ENCODE results near the gene NXNL1.

The NXNL1 gene

GRCh38 chr19:17488593-17489391 lies 28.1 kb upstream of the NXNL1 start:
- Histone ChIP-seq H3K14ac (ENCODE audit: low read length) (no peak overlapping the region), H2BK120ac (ENCODE audit: insufficient read depth, low read length, poor library complexity) (no peak overlapping the region), H2BK12ac (ENCODE audit: low read length) (no peak overlapping the region), H3K79me2 (ENCODE audit: control insufficient read depth, insufficient read depth, low read length, poor library complexity) (no peaks in the 10 kb centered on the region), H2AK5ac (ENCODE audit: low read length) (no peak overlapping the region), H3K23ac (ENCODE audit: low read length) (no peak overlapping the region), H2BK5ac (ENCODE audit: low read depth, low read length, poor library complexity) (no peak overlapping the region), H3K4me1 (ENCODE audit: control insufficient read depth in 1 of 2, insufficient read depth in 2 of 2, low read length in 2 of 2) (peaks cover 10 to 11% of the 10 kb centered on the region in 2 experiments), H3K27ac (ENCODE audit: low read depth, low read length) (no peak overlapping the region), H3K4ac (ENCODE audit: low read depth, low read length) (no peak overlapping the region), H3K18ac (ENCODE audit: low read length) (no peak overlapping the region), H4K8ac (ENCODE audit: low read depth, low read length) (no peak overlapping the region), H3K9me3 (ENCODE audit: insufficient read depth, low read depth, low read length) (peaks cover 2% of the 10 kb centered on the region), H3K27me3 (ENCODE audit: insufficient read depth, low read length) (no peaks in the 10 kb centered on the region), H3K4me2 (ENCODE audit: low read length) (peak overlapping the region; percentile 55), H3K36me3 (ENCODE audit: control insufficient read depth in 1 of 2, insufficient read depth in 2 of 2, low read length in 2 of 2) (no peaks in the 10 kb centered on the region), H4K91ac (ENCODE audit: low read depth, low read length) (no peak overlapping the region), H3K9ac (ENCODE audit: low read length) (peak overlapping the region; percentile 24), H3K79me1 (ENCODE audit: low read length) (no peaks in the 10 kb centered on the region), H4K12ac (ENCODE audit: low read depth, low read length) (no peak overlapping the region), H2AFZ (ENCODE audit: insufficient read depth, low read length, poor library complexity) (peak overlapping the region; percentile 38), H3K4me3 (ENCODE audit: low read depth, low read length) (no peak overlapping the region)
- DNase-seq: peak; percentile 89 to 91
- whole genome bisulfite sequencing (ENCODE audit: extremely low coverage, insufficient coverage, insufficient read length): no CpG with 5 or more reads among the region's 31 CpGs

DNA sequence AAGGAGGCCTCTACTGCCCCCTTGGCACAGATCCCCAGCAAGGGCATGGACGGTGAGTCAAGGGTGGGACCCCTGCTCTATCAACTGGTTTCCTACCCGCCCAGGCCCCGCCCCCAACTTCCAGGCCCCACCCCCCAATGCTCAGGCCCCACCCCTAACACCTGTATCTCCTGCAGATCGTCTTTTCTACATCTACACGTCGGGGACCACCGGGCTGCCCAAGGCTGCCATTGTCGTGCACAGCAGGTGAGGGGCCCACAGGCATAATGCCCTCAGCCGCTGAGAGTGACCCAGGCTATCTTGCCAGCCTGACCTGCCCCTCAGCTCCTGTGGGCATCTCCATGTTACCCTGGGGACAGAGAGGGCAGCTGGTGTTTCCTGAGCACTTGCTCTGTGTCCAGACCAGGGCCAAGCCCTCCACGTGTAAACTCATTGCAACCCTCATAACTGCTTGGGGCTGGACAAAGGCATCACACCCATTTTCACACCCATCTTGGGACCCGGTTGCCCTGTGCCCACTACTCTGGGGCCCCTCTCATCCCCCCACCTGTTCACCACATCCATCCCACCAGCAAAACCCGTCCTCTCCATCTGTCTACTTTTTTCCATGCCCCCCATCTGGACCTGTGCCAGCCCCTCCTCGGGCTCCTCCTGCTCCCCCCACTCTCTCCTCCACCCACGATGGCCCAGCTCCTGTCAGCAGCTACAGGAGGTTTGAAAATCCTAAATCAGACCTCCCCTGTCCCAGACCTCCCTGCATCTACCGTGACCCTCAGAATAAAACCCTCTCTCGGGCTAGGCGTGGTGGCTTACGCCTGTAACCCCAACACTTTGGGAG lies 26.8 kb upstream of the NXNL1 start:
- Histone ChIP-seq H3K27me3 (ENCODE audit: insufficient read depth, low read length) (no peaks in the 10 kb centered on the region), H3K9ac (ENCODE audit: low read length) (no peak overlapping the region), H2BK12ac (ENCODE audit: low read length) (no peak overlapping the region), H3K27ac (ENCODE audit: low read depth, low read length) (no peak overlapping the region), H3K4me1 (ENCODE audit: control insufficient read depth in 1 of 2, insufficient read depth in 2 of 2, low read length in 2 of 2) (peaks cover 10 to 11% of the 10 kb centered on the region in 2 experiments), H4K8ac (ENCODE audit: low read depth, low read length) (no peak overlapping the region), H3K79me1 (ENCODE audit: low read length) (no peaks in the 10 kb centered on the region), H3K79me2 (ENCODE audit: control insufficient read depth, insufficient read depth, low read length, poor library complexity) (no peaks in the 10 kb centered on the region), H3K9me3 (ENCODE audit: insufficient read depth, low read depth, low read length) (peaks cover 2% of the 10 kb centered on the region), H3K4me2 (ENCODE audit: low read length) (no peak overlapping the region), H2BK5ac (ENCODE audit: low read depth, low read length, poor library complexity) (no peak overlapping the region), H2AFZ (ENCODE audit: insufficient read depth, low read length, poor library complexity) (no peak overlapping the region), H3K36me3 (ENCODE audit: control insufficient read depth in 1 of 2, insufficient read depth in 2 of 2, low read length in 2 of 2) (no peaks in the 10 kb centered on the region), H3K14ac (ENCODE audit: low read length) (no peak overlapping the region), H3K4ac (ENCODE audit: low read depth, low read length) (no peak overlapping the region), H4K91ac (ENCODE audit: low read depth, low read length) (no peak overlapping the region), H4K12ac (ENCODE audit: low read depth, low read length) (no peak overlapping the region), H3K23ac (ENCODE audit: low read length) (no peak overlapping the region), H2AK5ac (ENCODE audit: low read length) (no peak overlapping the region), H2BK120ac (ENCODE audit: insufficient read depth, low read length, poor library complexity) (no peak overlapping the region), H3K4me3 (ENCODE audit: low read depth, low read length) (no peak overlapping the region), H3K18ac (ENCODE audit: low read length) (no peak overlapping the region)
- DNase-seq: no peak
- WGBS (ENCODE audit: extremely low coverage, insufficient coverage, insufficient read length): no CpG with 5 or more reads among the region's 18 CpGs

- H4K12ac ChIP-seq (ENCODE audit: low read depth, low read length): no peak overlapping the region
- H3K79me2 ChIP-seq (ENCODE audit: control insufficient read depth, insufficient read depth, low read length, poor library complexity): no peaks in the 10 kb centered on the region
- no peak overlapping the region for H3K23ac ChIP-seq (ENCODE audit: low read length)
- no peak overlapping the region for H3K14ac ChIP-seq (ENCODE audit: low read length)
- no peak overlapping the region for H3K4me3 ChIP-seq (ENCODE audit: low read depth, low read length)
- no peak overlapping the region for H3K18ac ChIP-seq (ENCODE audit: low read length)
- H3K27me3 ChIP-seq (ENCODE audit: insufficient read depth, low read length): no peaks in the 10 kb centered on the region
- H3K27ac ChIP-seq (ENCODE audit: low read depth, low read length): no peak overlapping the region
- DNase-seq: no peak
- H3K79me1 ChIP-seq (ENCODE audit: low read length): no peaks in the 10 kb centered on the region
- H4K91ac ChIP-seq (ENCODE audit: low read depth, low read length): no peak overlapping the region
- H2BK120ac ChIP-seq (ENCODE audit: insufficient read depth, low read length, poor library complexity): no peak overlapping the region
- H3K4ac ChIP-seq (ENCODE audit: low read depth, low read length): no peak overlapping the region
- H2BK12ac ChIP-seq (ENCODE audit: low read length): no peak overlapping the region
- no peaks in the 10 kb centered on the region for H3K36me3 ChIP-seq (ENCODE audit: control insufficient read depth in 1 of 2, insufficient read depth in 2 of 2, low read length in 2 of 2)
- peaks cover 2% of the 10 kb centered on the region for H3K9me3 ChIP-seq (ENCODE audit: insufficient read depth, low read depth, low read length)
- H3K4me2 ChIP-seq (ENCODE audit: low read length): no peak overlapping the region
- no CpG with 5 or more reads among the region's 58 CpGs for WGBS (ENCODE audit: extremely low coverage, insufficient coverage, insufficient read length)
- H2BK5ac ChIP-seq (ENCODE audit: low read depth, low read length, poor library complexity): no peak overlapping the region
- no peak overlapping the region for H2AFZ ChIP-seq (ENCODE audit: insufficient read depth, low read length, poor library complexity)
- H3K4me1 ChIP-seq (ENCODE audit: control insufficient read depth in 1 of 2, insufficient read depth in 2 of 2, low read length in 2 of 2): peaks cover 10 to 11% of the 10 kb centered on the region in 2 experiments
- H4K8ac ChIP-seq (ENCODE audit: low read depth, low read length): no peak overlapping the region
- H2AK5ac ChIP-seq (ENCODE audit: low read length): no peak overlapping the region
- no peak overlapping the region for H3K9ac ChIP-seq (ENCODE audit: low read length)
Measured at GRCh38 chr19:17486545-17487240, 26.0 kb upstream of the NXNL1 start.

DNA sequence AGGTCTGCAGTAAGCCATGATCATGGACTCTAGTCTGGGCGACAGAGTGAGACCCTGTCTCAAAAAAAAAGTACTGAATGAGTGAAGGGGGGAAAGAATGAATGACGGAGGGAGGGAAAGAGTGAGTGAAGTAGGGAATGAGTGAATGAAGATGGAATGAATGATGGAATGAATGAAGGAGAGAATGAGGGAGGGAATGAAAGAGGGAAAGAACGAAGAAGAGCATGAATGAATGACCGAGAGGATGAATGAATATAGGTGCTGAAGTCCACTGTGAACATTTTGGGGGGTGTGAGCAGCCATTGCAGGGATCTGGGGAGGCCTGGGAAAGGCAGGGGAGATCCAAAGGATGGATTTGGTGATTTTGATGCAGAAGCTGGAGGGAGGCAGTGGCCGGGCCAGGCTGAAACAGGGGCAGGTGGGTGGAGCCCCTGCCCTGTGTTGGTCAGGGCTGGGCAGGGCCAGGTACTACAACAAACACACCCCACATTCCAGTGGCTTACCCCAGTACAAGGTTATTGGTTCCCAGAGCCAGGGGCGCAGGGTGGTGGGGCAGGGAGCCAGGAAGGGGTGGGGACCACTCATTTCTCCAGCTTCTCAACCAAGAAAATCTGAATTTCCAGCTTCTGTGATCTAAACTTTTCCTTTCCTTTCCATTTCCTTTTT lies 23.9 kb upstream of the NXNL1 start:
- H3K23ac ChIP-seq (ENCODE audit: low read length): no peak overlapping the region
- peaks cover 2% of the 10 kb centered on the region for H3K9me3 ChIP-seq (ENCODE audit: insufficient read depth, low read depth, low read length)
- H3K27ac ChIP-seq (ENCODE audit: low read depth, low read length): no peak overlapping the region
- H3K79me1 ChIP-seq (ENCODE audit: low read length): no peaks in the 10 kb centered on the region
- no peak overlapping the region for H3K9ac ChIP-seq (ENCODE audit: low read length)
- no peak overlapping the region for H3K4ac ChIP-seq (ENCODE audit: low read depth, low read length)
- 100% methylated on average over 2 of the region's 6 CpGs for WGBS (ENCODE audit: extremely low coverage, insufficient coverage, insufficient read length)
- no peak overlapping the region for H3K18ac ChIP-seq (ENCODE audit: low read length)
- no peak overlapping the region for H4K8ac ChIP-seq (ENCODE audit: low read depth, low read length)
- no peak overlapping the region for H2BK12ac ChIP-seq (ENCODE audit: low read length)
- no peaks in the 10 kb centered on the region for H3K79me2 ChIP-seq (ENCODE audit: control insufficient read depth, insufficient read depth, low read length, poor library complexity)
- H3K27me3 ChIP-seq (ENCODE audit: insufficient read depth, low read length): no peaks in the 10 kb centered on the region
- H2BK5ac ChIP-seq (ENCODE audit: low read depth, low read length, poor library complexity): no peak overlapping the region
- H2AFZ ChIP-seq (ENCODE audit: insufficient read depth, low read length, poor library complexity): no peak overlapping the region
- peaks cover 10 to 11% of the 10 kb centered on the region in 2 experiments for H3K4me1 ChIP-seq (ENCODE audit: control insufficient read depth in 1 of 2, insufficient read depth in 2 of 2, low read length in 2 of 2)
- H3K36me3 ChIP-seq (ENCODE audit: control insufficient read depth in 1 of 2, insufficient read depth in 2 of 2, low read length in 2 of 2): no peaks in the 10 kb centered on the region
- H4K12ac ChIP-seq (ENCODE audit: low read depth, low read length): no peak overlapping the region
- no peak overlapping the region for H4K91ac ChIP-seq (ENCODE audit: low read depth, low read length)
- H3K14ac ChIP-seq (ENCODE audit: low read length): no peak overlapping the region
- H2AK5ac ChIP-seq (ENCODE audit: low read length): no peak overlapping the region
- H3K4me2 ChIP-seq (ENCODE audit: low read length): no peak overlapping the region
- no peak overlapping the region for H2BK120ac ChIP-seq (ENCODE audit: insufficient read depth, low read length, poor library complexity)
- H3K4me3 ChIP-seq (ENCODE audit: low read depth, low read length): no peak overlapping the region
- DNase-seq: no peak

Measured in trophoblast cell (in vitro differentiated cells and primary cell).